Testis (tissue), 2 donors: ENCODE data around the gene ITIH6.

ENCODE experiments used
- POLR2A ChIP-seq: fragments of 450-650 bp; IDR thresholded peaks from one replicate; pipeline ENCODE4 v1.6.1; 2017; ENCODE audit warnings: antibody characterized with exemption, mild to moderate bottlenecking, moderate library complexity
- TF ChIP-seq, protein P1 (sequence below), 3 experiments: fragments of 450-650 bp in 2 of 3; fragments of 200-600 bp in 1 of 3; sonication (generic) in 1 of 3; IDR thresholded peaks; one replicate each; pipeline ENCODE4 v1.5.1; 2016 to 2019; ENCODE audit warnings: antibody characterized with exemption in 3 of 3, mild to moderate bottlenecking in 2 of 3, moderate library complexity in 1 of 3

- TF ChIP-seq, protein P1, sequence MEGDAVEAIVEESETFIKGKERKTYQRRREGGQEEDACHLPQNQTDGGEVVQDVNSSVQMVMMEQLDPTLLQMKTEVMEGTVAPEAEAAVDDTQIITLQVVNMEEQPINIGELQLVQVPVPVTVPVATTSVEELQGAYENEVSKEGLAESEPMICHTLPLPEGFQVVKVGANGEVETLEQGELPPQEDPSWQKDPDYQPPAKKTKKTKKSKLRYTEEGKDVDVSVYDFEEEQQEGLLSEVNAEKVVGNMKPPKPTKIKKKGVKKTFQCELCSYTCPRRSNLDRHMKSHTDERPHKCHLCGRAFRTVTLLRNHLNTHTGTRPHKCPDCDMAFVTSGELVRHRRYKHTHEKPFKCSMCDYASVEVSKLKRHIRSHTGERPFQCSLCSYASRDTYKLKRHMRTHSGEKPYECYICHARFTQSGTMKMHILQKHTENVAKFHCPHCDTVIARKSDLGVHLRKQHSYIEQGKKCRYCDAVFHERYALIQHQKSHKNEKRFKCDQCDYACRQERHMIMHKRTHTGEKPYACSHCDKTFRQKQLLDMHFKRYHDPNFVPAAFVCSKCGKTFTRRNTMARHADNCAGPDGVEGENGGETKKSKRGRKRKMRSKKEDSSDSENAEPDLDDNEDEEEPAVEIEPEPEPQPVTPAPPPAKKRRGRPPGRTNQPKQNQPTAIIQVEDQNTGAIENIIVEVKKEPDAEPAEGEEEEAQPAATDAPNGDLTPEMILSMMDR (IDR thresholded peaks at IDR 0.05): no peak
- no peak for TF ChIP-seq POLR2A
These were observed 27.8 kb upstream of the ITIH6 start for GRCh38 chrX:54825716-54826438.
